Activated CD4-positive, alpha-beta T cell treated with anti-CD3 and anti-CD28 coated beads, Interleukin-2, amount 50 U/mL, for 16 hours (primary cell): Measurements from ENCODE around the gene NLGN3.
"Not testable (repeated sequence)": the region's sequence is repeated elsewhere in the genome, so short reads cannot be mapped to it uniquely, and the experiment has no call there.

Experiments used
- DNase-seq: peaks from one replicate; pipeline ENCODE4 v3.0.0-alpha.2; 2020

NLGN3 gene

GRCh38 chrX:71173440-71173839 is 28.8 kb downstream of the NLGN3 start:
- DNase-seq, result no peak

GRCh38 chrX:71174795-71175194 is 30.2 kb downstream of the NLGN3 start:
- DNase-seq, result no peak

- no peak for DNase-seq
These were observed 30.9 kb downstream of the NLGN3 start for GRCh38 chrX:71175531-71175930.

GRCh38 chrX:71177327-71177726 is 32.7 kb downstream of the NLGN3 start:
- no peak for DNase-seq

DNA sequence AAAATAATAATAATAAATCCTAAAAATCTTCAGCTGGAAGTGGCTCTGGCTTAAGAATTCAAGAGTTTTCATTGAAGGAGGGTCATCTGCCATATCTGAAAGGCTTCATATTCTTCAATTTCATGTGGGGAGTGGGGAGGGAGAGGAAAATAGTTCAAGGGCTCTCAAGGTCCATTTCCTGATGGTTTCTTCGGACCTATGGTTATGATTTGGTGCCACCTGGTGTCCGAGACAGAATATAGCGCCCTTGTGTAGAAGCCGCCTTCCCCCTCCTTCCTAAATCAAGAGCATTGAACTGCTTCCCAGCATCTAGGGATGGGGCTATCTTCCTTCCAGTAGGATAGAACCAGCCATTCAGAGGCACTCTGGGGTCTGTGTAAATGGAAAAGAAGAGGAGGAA is 34.3 kb downstream of the NLGN3 start:
- DNase-seq, result peak; percentile 53

DNA sequence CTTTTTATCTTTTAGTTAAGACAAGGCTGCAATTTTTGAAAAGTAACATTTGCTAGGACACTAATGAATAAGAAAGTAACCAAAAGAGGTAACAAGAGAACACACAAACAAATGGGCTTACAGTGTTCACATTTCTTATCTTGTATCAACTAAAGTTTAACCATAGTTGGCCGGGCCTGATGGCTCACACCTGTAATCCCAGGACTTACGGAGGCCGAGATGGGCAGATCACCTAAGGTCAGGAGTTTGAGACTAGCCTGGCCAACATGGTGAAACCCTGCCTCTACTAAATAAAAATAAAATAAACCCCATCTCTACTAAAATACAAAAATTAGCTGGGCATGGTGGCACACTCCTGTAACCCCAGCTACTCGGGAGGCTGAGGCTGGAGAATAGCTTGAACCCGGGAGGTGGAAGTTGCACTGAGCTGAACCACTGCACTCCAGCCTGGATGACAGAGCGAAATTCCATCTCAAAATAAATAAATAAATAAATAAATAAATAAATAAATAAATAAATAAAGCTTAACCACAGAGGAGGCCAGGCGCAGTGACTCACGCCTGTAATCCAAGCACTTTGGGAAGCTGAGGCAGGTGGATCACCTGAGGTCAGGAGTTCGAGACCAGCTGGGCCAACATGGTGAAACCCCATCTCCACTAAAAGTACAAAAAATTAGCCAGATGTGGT is 36.1 kb downstream of the NLGN3 start:
- DNase-seq, result not testable (repeated sequence)

DNA sequence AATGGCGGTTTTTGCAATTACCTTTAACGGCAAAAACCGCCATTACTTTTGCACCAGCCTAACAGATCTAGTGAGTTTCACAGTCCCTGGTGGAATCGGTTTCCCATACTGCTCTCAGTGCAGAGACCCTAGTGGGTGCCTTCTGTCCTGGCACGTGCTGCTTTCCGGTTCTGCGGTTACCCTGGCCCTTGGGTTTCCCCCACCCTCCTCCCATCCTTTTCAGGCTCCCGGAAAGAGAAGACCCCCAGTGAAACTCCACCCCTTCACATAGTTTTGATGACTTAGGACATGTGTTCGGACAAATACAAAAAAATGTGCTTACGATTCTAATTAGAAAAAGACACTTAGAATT is 36.9 kb downstream of the NLGN3 start:
- DNase-seq, result peak; percentile 72

DNA sequence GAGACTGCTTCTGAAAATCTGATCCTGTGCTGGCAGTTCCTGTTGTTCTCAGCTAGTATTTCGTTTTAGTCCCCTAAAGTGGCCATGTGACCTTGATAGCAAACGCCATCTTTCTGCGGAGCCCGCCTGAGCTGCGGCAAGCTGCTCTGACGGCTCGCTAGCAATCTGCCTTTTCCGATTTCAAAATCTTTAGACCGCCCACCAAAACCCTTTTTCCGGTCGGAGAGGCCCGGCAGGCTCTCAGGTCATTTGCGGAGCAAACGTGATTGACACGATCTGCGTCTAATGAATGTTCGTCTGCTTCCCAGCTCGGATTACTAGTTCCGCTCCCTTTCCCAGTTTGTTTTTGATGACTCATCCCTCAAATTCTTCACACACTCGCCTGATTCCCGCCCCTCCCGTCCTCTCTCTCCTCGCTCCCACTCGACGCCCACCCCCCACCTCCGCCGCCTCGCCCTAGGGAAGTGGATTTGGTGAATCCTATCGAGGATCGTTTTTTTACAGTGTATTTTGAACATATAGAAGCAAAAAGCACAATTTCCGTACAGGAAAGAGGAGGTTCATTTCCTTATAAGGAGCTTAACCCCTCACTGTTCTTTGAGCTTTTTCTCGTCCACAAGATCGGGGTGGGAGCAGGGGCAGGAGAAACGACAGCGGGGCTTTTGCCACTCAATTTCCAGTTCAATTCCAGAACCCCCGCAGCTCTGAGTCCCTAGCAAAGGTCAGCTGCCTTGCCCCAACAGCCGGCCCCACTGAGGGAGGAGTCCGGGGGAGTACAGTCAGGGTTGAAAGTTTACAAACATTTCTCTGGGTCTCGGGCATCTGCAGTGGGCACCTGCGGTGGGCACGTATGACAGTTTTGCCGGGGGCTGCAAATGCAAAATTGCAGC is 37.5 kb downstream of the NLGN3 start:
- DNase-seq, result peak; percentile 93

DNA sequence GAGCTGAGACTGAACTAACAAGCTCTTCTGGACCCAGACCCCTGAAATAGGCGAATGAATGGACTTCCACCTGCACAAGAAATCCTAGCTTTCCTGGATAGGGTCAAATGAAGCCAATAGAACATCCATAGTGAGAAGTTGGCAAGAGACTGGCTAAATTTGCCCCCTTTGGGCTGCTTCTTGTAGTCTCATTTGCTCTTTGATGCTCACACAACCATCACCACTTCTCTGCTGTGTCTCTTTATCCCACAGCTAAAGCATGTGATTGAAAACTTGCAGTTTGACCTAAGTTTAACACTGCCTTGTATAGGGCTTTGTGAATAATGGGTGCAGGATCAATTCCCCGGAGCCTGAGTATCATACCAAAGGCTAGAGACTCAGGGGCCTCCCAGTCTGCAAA is 38.2 kb downstream of the NLGN3 start:
- DNase-seq, result no peak

- DNase-seq, result no peak
These were observed 38.7 kb downstream of the NLGN3 start for GRCh38 chrX:71183341-71183740.

DNA sequence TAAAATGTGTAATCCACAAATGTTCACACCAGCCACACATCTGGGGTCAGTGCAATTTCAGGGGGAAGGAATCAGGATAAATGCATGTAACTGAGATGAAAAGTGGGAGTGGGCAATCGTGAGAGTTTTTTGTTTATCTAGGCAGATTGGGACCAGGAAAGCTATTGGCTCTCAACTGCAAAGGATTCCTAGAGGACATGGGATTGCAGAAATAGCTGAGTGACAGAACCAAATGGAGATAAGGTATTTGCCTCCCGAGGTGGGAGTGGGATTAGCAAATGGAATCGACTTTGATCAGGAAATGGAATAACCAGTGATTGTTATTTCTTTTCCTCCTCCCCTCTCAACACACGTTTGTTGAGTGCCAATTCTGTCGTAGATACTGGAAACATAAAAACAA is 39.5 kb downstream of the NLGN3 start:
- no peak for DNase-seq

GRCh38 chrX:71184803-71185495 is 40.3 kb downstream of the NLGN3 start:
- no peak for DNase-seq

GRCh38 chrX:71191248-71191647 is 46.6 kb downstream of the NLGN3 start:
- peak; percentile 10 for DNase-seq

- DNase-seq, result peak; percentile 26
These were observed 51.5 kb downstream of the NLGN3 start for GRCh38 chrX:71195964-71196649.

- DNase-seq, result peak; percentile 48
These were observed 53.4 kb downstream of the NLGN3 start for GRCh38 chrX:71198066-71198465.

DNA sequence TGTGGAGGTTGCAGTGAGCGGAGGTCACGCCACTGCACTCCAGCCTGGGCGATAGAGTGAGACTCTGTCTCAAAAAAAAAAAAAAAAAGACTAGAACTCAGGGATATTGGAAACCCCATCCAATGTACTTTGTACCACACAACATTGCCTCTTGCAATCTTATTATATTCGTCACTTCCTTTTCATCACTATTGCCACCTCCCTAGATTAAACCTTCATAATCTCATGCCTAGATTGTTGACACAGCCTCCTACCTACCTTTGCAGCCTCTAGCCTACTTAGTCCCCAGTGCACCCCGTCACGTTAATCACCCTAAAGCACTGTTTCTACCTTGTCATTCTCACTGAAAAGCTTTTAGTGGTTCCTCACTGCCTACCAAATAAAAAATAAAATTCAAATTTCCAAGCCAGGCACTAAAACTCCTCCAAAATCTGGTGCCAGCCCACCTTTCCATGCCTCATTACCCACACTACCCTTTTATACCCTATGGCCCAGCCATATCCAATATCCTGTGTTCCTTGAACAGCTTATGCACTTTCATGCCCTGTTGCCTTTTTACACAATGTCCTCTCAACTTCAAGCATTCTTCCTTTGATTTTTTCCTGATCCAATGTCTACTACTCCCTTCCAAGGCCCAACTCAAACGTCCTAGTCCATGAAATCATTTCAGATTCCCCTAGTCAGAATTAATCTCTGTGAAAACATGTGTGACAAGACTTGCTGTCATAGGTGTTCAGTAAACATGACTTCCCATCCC is 54.8 kb downstream of the NLGN3 start:
- DNase-seq, result no peak

DNA sequence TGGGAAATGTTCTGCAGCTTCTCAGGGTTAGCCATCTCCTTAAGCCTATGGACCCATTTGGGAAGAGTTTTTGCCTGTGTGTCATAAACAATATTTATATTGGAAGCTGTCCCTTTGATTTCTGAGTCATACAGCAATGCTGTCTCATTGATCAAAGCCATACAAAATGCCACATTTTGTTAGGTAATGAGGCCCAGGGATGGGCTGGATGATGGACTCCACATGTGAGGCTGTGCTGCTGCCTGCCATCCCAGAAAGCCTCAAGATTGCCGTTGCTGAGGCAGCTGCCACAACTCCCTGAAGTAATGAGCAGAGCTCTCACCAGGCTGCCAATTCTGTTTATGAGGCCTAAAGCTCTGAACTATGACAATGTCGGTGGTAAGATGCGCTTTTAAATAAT is 66.2 kb downstream of the NLGN3 start:
- no peak for DNase-seq

DNA sequence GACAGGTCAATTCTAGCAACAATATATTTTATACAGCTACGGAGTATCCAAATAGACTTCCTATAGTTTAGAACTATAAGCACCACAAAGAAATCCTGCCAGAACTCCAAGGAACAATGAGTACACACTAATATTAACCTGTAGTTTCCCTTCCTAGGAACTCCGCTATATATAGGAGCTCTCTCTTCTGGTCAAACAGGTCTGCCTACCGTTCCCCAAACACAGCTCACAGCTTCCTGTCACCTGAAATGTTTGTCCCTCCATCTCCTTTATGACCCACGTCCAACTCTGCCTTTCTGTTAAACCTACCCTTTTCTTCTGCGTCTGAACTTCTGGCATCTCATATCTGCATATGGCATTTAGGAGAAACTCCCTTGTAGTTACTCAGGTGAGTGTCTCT is 67.9 kb downstream of the NLGN3 start:
- DNase-seq, result no peak

- no peak for DNase-seq
These were observed 69.5 kb downstream of the NLGN3 start for GRCh38 chrX:71214152-71214551.

DNA sequence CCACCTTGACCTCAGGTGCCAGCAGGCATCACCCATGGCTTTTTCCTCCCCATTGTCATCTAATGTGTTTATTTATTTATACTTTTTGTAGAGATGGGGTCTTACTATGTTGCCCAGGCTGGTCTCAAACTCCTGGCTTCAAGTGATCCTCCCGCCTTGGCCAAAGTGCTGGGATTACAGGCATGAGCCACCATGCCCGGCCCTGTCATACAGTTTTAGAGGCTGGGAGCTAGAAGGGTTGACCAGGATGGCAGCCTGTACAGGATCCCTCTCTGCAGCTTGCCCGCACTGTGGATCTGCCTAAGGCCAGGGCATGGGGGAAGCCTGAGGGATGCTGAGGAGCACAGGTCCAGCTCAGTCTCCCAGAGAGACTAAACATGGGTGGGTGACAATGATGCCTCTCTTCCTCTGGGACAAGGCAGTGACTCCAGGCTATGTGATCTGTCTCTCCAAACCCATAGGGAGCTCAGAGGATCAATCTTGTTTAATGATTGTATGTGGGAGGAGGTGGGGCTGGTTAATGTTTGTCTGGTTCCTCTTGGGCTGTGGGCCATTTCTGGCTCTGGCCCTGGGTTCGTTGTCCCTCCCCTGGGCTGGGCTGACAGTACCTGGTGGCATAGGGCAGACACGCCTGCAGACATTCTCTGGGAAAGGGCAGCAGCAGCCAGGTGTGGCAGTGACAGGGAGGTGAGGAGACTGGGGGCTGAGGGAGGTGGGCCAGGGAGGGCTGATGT is 70.1 kb downstream of the NLGN3 start:
- no peak for DNase-seq

DNA sequence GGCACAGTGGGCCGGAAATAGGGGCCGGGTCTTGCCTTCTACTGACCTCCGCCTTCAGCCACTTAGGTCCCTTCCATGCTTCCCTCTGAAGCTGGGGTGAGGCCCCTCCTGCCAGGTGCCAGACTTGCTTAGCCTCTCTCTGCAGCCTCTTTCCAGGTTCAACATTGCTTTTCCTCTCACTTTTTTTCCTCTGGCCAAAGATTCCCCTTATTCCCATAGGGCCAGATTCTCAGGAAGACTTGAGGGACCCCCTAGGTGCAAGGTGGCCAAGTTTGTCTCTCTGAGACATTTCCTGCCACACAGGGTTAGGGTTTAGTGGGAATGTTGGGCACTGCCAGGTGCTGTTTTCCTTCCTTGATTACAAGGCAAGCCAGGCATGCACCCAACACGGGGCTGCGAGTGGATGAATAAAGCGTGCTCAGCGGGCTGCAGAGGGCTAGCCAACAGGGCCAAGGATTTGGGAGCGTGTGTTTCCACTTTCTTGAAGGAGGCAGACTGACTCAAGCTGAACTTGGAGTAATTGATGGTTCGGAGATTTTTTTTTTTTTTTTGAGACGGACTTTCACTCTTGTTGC is 70.8 kb downstream of the NLGN3 start:
- DNase-seq, result no peak
